GM12875 (cell line): ENCODE data around the gene VIT.

Experiments used
- H3K4me3 ChIP-seq: one replicate; pipeline ENCODE4 v1.5.1; 2011; ENCODE audit warnings: low read depth, low read length, control low read depth
- CTCF ChIP-seq: IDR thresholded peaks from 2 replicates; pipeline ENCODE4 v1.5.1; 2011; ENCODE audit warnings: low read depth, mild to moderate bottlenecking, control low read depth, inconsistent platforms, low read length, moderate library complexity, borderline replicate concordance; ENCODE audit not compliant: insufficient read depth

VIT gene

DNA sequence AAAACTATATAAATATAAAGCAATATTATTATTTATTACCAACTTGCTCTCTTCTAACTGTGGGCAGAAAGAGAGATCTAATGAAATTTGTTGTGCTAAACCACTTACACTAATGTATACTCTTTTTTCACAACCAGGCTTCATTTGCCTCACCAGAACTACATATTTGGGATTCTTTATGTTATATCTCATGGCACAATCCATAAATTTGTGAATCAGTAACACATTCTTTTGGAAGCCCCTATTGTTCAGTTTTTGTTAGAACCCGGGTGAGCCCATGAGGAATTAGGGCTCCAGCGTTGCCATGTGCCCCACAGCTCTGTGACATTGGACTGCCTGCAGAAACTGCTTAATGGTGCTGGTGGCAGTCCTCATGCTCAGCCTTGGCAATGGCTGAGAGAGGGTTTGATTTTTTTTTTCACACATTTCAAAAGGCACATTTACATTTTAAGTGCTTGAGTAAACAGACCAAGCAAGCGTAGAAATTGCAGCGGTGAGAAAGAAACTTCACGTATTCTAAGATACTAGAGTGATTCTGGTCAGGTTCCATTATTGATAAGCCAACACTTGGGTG, 15.3 kb downstream of the VIT start:
- H3K4me3 ChIP-seq = no peak overlapping the region
- no peak for TF ChIP-seq CTCF

- H3K4me3 ChIP-seq = no peak overlapping the region
- no peak for TF ChIP-seq CTCF
Observed at GRCh38 chr2:36713310-36713709, 16.8 kb downstream of the VIT start.

GRCh38 chr2:36716111-36716510, 19.6 kb downstream of the VIT start:
- H3K4me3 ChIP-seq = no peak overlapping the region
- TF ChIP-seq CTCF = no peak

GRCh38 chr2:36717603-36718266, 21.2 kb downstream of the VIT start:
- H3K4me3 ChIP-seq = no peak overlapping the region
- no peak for TF ChIP-seq CTCF

- TF ChIP-seq CTCF = no peak
- H3K4me3 ChIP-seq = no peak overlapping the region
Observed at GRCh38 chr2:36727550-36727949, 31.0 kb downstream of the VIT start.

- no peak overlapping the region for H3K4me3 ChIP-seq
- TF ChIP-seq CTCF = no peak
Observed at GRCh38 chr2:36729067-36729466, 32.6 kb downstream of the VIT start.

DNA sequence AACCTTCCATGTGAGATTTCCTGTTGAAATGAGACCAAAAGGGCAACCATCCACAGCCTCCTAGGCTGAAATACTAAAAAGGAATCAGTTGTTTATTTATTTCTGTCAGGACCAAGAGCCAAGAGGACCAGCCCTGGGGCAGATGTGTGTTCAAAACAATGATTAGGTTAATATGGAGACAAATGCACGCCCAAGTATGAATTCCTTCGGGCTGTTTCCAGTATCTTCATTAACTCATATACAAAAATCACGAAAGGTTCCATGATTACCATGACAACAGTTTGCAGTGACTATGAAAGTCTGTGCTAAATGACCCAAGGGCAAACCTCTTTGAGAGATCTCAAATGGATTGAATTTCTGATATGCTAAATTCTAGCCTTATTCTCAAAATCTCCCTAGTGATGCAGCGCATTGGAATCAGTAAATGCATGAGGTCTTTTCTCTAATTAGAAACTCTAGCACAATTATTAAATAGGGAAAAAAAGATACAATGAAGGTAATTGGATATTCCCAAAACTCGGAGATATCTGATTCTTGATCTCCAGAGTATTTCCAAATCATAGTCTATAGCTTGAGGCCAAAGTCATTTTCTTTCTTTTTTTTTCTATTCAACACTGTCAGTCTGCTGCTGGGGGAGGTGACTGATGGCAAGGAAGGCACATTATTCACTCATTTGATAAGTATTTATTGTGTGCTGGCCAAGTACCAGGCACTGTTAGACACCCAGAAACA, 35.6 kb downstream of the VIT start:
- no peak for TF ChIP-seq CTCF
- H3K4me3 ChIP-seq = no peak overlapping the region
